HEK293 (cell line): Measurements from ENCODE around the gene TMEM119.

Experiments used
- CTCF ChIP-seq: fragments of 450-650 bp; formaldehyde crosslinking; IDR thresholded peaks from 2 replicates; pipeline ENCODE4 v1.5.1; 2016; ENCODE audit warnings: missing biosample characterization, missing genetic modification characterization
- INSM2 ChIP-seq: fragments of 450-650 bp; formaldehyde crosslinking; IDR thresholded peaks from 2 replicates; pipeline ENCODE4 v1.5.1; 2016; ENCODE audit warnings: missing biosample characterization, missing genetic modification characterization
- OVOL3 ChIP-seq: fragments of 450-650 bp; formaldehyde crosslinking; IDR thresholded peaks from 2 replicates; pipeline ENCODE4 v1.5.1; 2016; ENCODE audit warnings: missing biosample characterization, missing genetic modification characterization
- PRDM4 ChIP-seq: fragments of 450-650 bp; formaldehyde crosslinking; IDR thresholded peaks from 2 replicates; pipeline ENCODE4 v1.5.1; 2017; ENCODE audit warnings: missing biosample characterization, missing genetic modification characterization
- YY2 ChIP-seq: fragments of 450-650 bp; formaldehyde crosslinking; IDR thresholded peaks from 2 replicates; pipeline ENCODE4 v1.5.1; 2016; ENCODE audit warnings: missing biosample characterization, missing genetic modification characterization
- ZBTB20 ChIP-seq: fragments of 450-650 bp; formaldehyde crosslinking; IDR thresholded peaks from 2 replicates; pipeline ENCODE4 v1.5.1; 2016; ENCODE audit warnings: missing biosample characterization, missing genetic modification characterization
- ZNF146 ChIP-seq: fragments of 450-650 bp; formaldehyde crosslinking; IDR thresholded peaks from 2 replicates; pipeline ENCODE4 v1.5.1; 2016; ENCODE audit warnings: missing biosample characterization, missing genetic modification characterization
- ZNF175 ChIP-seq: fragments of 450-650 bp; formaldehyde crosslinking; IDR thresholded peaks from 2 replicates; pipeline ENCODE4 v1.5.1; 2016; ENCODE audit warnings: missing biosample characterization, missing genetic modification characterization
- ZNF211 ChIP-seq: fragments of 450-650 bp; formaldehyde crosslinking; IDR thresholded peaks from 2 replicates; pipeline ENCODE4 v1.5.1; 2016; ENCODE audit warnings: low read depth, missing biosample characterization, missing genetic modification characterization
- ZNF335 ChIP-seq: fragments of 450-650 bp; formaldehyde crosslinking; conservative IDR thresholded peaks from 2 replicates; pipeline ENCODE4 v1.5.1; 2016; ENCODE audit warnings: missing biosample characterization, missing genetic modification characterization
- ZNF544 ChIP-seq: fragments of 450-650 bp; formaldehyde crosslinking; IDR thresholded peaks from 2 replicates; pipeline ENCODE4 v1.5.0; 2017; ENCODE audit warnings: missing biosample characterization, missing genetic modification characterization
- ZNF639 ChIP-seq: fragments of 450-650 bp; formaldehyde crosslinking; IDR thresholded peaks from 2 replicates; pipeline ENCODE4 v1.5.1; 2016; ENCODE audit warnings: missing biosample characterization, missing genetic modification characterization
- ZNF677 ChIP-seq: fragments of 450-650 bp; IDR thresholded peaks from 2 replicates; pipeline ENCODE4 v1.5.0; 2018; ENCODE audit warnings: missing biosample characterization, mild to moderate bottlenecking, missing genetic modification characterization, moderate library complexity
- ZNF776 ChIP-seq: fragments of 450-650 bp; formaldehyde crosslinking; IDR thresholded peaks from 2 replicates; pipeline ENCODE4 v1.5.0; 2017; ENCODE audit warnings: missing biosample characterization, missing genetic modification characterization, borderline replicate concordance

- TF ChIP-seq ZNF175 (tag by site-specific recombination) (no peak), CTCF (tag by site-specific recombination) (no peak), YY2 (tag by site-specific recombination) (no peak), ZBTB20 (tag by site-specific recombination) (no peak), INSM2 (tag by site-specific recombination) (no peak), ZNF677 (tag by site-specific recombination) (no peak), OVOL3 (tag by site-specific recombination) (no peak), ZNF335 (tag by site-specific recombination) (no peak), ZNF544 (tag by site-specific recombination) (no peak), ZNF211 (tag by site-specific recombination) (no peak), PRDM4 (no peak), ZNF639 (tag by site-specific recombination) (no peak), ZNF776 (no peak), ZNF146 (tag by site-specific recombination) (no peak)
Measured at GRCh38 chr12:108582978-108583770, 14.7 kb downstream of the TMEM119 start.
